HEK293 (cell line): ENCODE results near the gene CPNE4.

Experiments used
- BCL11B ChIP-seq: fragments of 450-650 bp; formaldehyde crosslinking; IDR thresholded peaks from 2 replicates; pipeline ENCODE4 v1.5.1; 2016; ENCODE audit warnings: low read depth, missing biosample characterization, missing genetic modification characterization
- YY1 ChIP-seq: fragments of 450-650 bp; formaldehyde crosslinking; IDR thresholded peaks from 2 replicates; pipeline ENCODE4 v1.5.1; 2018; ENCODE audit warnings: missing biosample characterization, missing genetic modification characterization
- ZBTB1 ChIP-seq: fragments of 450-650 bp; formaldehyde crosslinking; IDR thresholded peaks from 2 replicates; pipeline ENCODE4 v1.5.1; 2016; ENCODE audit warnings: missing biosample characterization, missing genetic modification characterization
- ZBTB20 ChIP-seq: fragments of 450-650 bp; formaldehyde crosslinking; IDR thresholded peaks from 2 replicates; pipeline ENCODE4 v1.5.1; 2016; ENCODE audit warnings: missing biosample characterization, missing genetic modification characterization
- ZNF274 ChIP-seq, 2 experiments: fragments of 200-500 bp in 1 of 2; fragments of 450-650 bp in 1 of 2; sonication (Bioruptor generic) in 1 of 2; formaldehyde crosslinking in 1 of 2; IDR thresholded peaks; 2 replicates each; pipeline versions ENCODE4 v1.5.1 to v1.6.1; 2014 to 2016; ENCODE audit warnings: borderline replicate concordance in 1 of 2, inconsistent platforms in 1 of 2, low read length in 1 of 2, missing biosample characterization in 1 of 2, missing genetic modification characterization in 1 of 2
- ZNF302 ChIP-seq: fragments of 450-650 bp; formaldehyde crosslinking; IDR thresholded peaks from 2 replicates; pipeline ENCODE4 v1.5.1; 2016; ENCODE audit warnings: missing biosample characterization, missing genetic modification characterization, low read depth
- ZNF549 ChIP-seq: fragments of 450-650 bp; IDR thresholded peaks from 2 replicates; pipeline ENCODE4 v1.5.1; 2018; ENCODE audit warnings: missing biosample characterization, missing genetic modification characterization, mild to moderate bottlenecking, inconsistent platforms, moderate library complexity
- ZNF558 ChIP-seq: fragments of 450-650 bp; formaldehyde crosslinking; IDR thresholded peaks from 2 replicates; pipeline ENCODE4 v1.5.1; 2016; ENCODE audit warnings: missing biosample characterization, missing genetic modification characterization
- ZNF670 ChIP-seq: fragments of 450-650 bp; formaldehyde crosslinking; IDR thresholded peaks from 2 replicates; pipeline ENCODE4 v1.5.1; 2016; ENCODE audit warnings: missing biosample characterization, missing genetic modification characterization, low read depth
- ZNF76 ChIP-seq: fragments of 450-650 bp; formaldehyde crosslinking; IDR thresholded peaks from 2 replicates; pipeline ENCODE4; 2016; ENCODE audit warnings: low read depth, missing biosample characterization, missing genetic modification characterization, borderline replicate concordance
- TF ChIP-seq, protein P1 (sequence below): fragments of 450-650 bp; formaldehyde crosslinking; IDR thresholded peaks from 2 replicates; pipeline ENCODE4 v1.5.1; 2016; ENCODE audit warnings: missing biosample characterization, missing genetic modification characterization
- TF ChIP-seq, protein P2 (sequence below): fragments of 450-650 bp; formaldehyde crosslinking; IDR thresholded peaks from 2 replicates; pipeline ENCODE4 v1.5.1; 2016; ENCODE audit warnings: missing biosample characterization, missing genetic modification characterization
- TF ChIP-seq, protein P3 (sequence below): fragments of 450-650 bp; formaldehyde crosslinking; IDR thresholded peaks from 2 replicates; pipeline ENCODE4 v1.5.1; 2016; ENCODE audit warnings: missing biosample characterization, missing genetic modification characterization

DNA sequence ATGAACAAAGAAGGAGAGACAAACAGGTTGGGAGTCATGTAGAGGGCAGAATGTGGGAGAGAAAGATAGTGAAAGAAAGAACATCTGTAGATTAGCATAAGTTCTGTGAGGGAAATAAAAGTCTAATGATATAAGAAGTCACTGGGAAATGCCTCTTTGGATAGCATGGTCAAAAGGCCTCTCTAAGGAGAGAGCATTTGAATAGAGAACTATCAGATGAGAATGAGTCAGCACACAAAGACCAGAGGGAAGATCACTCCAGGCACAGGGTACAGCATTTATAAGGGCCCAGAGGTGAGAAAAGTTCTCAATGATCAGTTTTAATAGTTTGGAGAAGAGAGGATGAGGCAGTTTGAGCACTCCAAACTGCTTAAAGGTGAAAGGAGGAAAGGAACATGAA lies 7.9 kb upstream of the CPNE4 start:
- TF ChIP-seq, protein P1, sequence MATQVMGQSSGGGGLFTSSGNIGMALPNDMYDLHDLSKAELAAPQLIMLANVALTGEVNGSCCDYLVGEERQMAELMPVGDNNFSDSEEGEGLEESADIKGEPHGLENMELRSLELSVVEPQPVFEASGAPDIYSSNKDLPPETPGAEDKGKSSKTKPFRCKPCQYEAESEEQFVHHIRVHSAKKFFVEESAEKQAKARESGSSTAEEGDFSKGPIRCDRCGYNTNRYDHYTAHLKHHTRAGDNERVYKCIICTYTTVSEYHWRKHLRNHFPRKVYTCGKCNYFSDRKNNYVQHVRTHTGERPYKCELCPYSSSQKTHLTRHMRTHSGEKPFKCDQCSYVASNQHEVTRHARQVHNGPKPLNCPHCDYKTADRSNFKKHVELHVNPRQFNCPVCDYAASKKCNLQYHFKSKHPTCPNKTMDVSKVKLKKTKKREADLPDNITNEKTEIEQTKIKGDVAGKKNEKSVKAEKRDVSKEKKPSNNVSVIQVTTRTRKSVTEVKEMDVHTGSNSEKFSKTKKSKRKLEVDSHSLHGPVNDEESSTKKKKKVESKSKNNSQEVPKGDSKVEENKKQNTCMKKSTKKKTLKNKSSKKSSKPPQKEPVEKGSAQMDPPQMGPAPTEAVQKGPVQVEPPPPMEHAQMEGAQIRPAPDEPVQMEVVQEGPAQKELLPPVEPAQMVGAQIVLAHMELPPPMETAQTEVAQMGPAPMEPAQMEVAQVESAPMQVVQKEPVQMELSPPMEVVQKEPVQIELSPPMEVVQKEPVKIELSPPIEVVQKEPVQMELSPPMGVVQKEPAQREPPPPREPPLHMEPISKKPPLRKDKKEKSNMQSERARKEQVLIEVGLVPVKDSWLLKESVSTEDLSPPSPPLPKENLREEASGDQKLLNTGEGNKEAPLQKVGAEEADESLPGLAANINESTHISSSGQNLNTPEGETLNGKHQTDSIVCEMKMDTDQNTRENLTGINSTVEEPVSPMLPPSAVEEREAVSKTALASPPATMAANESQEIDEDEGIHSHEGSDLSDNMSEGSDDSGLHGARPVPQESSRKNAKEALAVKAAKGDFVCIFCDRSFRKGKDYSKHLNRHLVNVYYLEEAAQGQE: no peak
- TF ChIP-seq ZNF302 (no peak), ZNF670 (tag by site-specific recombination) (no peak), YY1 (tag by site-specific recombination) (no peak), ZNF558 (tag by site-specific recombination) (no peak), ZNF76 (tag by site-specific recombination) (no peak), BCL11B (tag by site-specific recombination) (no peak), ZNF274 (IDR thresholded peaks at IDR 0.05; ENCODE audit: low read length) (no peak), ZNF274 (tag by site-specific recombination; IDR thresholded peaks at IDR 0.05; ENCODE audit: borderline replicate concordance) (no peak), ZBTB1 (tag by site-specific recombination) (no peak), ZNF549 (tag by site-specific recombination) (no peak), ZBTB20 (tag by site-specific recombination) (no peak)
- TF ChIP-seq, protein P2, sequence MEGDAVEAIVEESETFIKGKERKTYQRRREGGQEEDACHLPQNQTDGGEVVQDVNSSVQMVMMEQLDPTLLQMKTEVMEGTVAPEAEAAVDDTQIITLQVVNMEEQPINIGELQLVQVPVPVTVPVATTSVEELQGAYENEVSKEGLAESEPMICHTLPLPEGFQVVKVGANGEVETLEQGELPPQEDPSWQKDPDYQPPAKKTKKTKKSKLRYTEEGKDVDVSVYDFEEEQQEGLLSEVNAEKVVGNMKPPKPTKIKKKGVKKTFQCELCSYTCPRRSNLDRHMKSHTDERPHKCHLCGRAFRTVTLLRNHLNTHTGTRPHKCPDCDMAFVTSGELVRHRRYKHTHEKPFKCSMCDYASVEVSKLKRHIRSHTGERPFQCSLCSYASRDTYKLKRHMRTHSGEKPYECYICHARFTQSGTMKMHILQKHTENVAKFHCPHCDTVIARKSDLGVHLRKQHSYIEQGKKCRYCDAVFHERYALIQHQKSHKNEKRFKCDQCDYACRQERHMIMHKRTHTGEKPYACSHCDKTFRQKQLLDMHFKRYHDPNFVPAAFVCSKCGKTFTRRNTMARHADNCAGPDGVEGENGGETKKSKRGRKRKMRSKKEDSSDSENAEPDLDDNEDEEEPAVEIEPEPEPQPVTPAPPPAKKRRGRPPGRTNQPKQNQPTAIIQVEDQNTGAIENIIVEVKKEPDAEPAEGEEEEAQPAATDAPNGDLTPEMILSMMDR (tag by site-specific recombination): no peak
- TF ChIP-seq, protein P3, sequence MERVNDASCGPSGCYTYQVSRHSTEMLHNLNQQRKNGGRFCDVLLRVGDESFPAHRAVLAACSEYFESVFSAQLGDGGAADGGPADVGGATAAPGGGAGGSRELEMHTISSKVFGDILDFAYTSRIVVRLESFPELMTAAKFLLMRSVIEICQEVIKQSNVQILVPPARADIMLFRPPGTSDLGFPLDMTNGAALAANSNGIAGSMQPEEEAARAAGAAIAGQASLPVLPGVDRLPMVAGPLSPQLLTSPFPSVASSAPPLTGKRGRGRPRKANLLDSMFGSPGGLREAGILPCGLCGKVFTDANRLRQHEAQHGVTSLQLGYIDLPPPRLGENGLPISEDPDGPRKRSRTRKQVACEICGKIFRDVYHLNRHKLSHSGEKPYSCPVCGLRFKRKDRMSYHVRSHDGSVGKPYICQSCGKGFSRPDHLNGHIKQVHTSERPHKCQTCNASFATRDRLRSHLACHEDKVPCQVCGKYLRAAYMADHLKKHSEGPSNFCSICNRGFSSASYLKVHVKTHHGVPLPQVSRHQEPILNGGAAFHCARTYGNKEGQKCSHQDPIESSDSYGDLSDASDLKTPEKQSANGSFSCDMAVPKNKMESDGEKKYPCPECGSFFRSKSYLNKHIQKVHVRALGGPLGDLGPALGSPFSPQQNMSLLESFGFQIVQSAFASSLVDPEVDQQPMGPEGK (tag by site-specific recombination): no peak
